AG10803 (cell line): ENCODE results near the gene KRTAP13-2.

Source experiments
- DNase-seq: peaks from one replicate; pipeline ENCODE4 v3.0.0; 2010; ENCODE audit warnings: low read depth
- H3K4me3 ChIP-seq: 2 replicates; pipeline ENCODE4 v1.5.1; 2011; ENCODE audit warnings: mild to moderate bottlenecking, low read length, control low read depth
- CTCF ChIP-seq: conservative IDR thresholded peaks from 2 replicates; pipeline ENCODE4 v1.5.1; 2011; ENCODE audit warnings: mild to moderate bottlenecking, low read length, control low read depth, inconsistent platforms

KRTAP13-2 gene

GRCh38 chr21:30355906-30356305, 16.2 kb downstream of the KRTAP13-2 start:
- TF ChIP-seq CTCF: no peak

GRCh38 chr21:30354308-30355005, 17.6 kb downstream of the KRTAP13-2 start:
- H3K4me3 ChIP-seq: no peak overlapping the region
- no peak for DNase-seq
- no peak for TF ChIP-seq CTCF

More at GRCh38 chr21:30355906-30356305, 16.2 kb downstream of the KRTAP13-2 start:
- DNase-seq: no peak
- no peak overlapping the region for H3K4me3 ChIP-seq

- DNase-seq: no peak
- no peak overlapping the region for H3K4me3 ChIP-seq
- TF ChIP-seq CTCF: no peak
Observed at GRCh38 chr21:30351534-30351933, 20.5 kb downstream of the KRTAP13-2 start.

DNA sequence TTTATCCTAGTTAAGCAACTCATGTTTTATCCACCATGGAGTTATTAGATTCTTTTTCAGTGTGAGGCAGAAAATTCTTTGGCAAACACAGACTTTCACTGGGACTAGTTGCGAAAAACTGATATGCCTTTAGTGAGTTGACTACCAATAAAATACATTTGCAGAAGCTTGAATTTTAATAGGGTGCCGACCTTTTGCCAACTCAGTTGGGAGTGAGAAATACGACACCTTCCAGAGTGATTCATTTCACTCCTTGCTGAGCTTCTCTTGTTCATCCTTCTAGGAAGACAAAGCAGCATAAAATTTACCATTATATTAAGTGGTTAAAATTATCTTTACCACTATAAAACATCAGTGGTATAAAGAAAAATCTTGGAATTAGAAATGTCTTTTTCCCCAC, 22.5 kb downstream of the KRTAP13-2 start:
- TF ChIP-seq CTCF: no peak
- no peak for DNase-seq
- no peak overlapping the region for H3K4me3 ChIP-seq

- no peak within 1 kb of the TSS for H3K4me3 ChIP-seq
- DNase-seq: no peak
- TF ChIP-seq CTCF: no peak
Observed at GRCh38 chr21:30348506-30348905, 23.6 kb downstream of the KRTAP13-2 start, which contains the start of gene KRTAP23-1. TSS of gene KRTAP23-1 (minus strand) at chr21:30348606. CDS start at chr21:30348606, 0 bp downstream.

- no peak for DNase-seq
- H3K4me3 ChIP-seq: no peak overlapping the region
- no peak for TF ChIP-seq CTCF
Observed at GRCh38 chr21:30345014-30345413, 27.1 kb downstream of the KRTAP13-2 start.
